Endothelial cell (in vitro differentiated cells): ENCODE results near the gene KRTAP12-3. TPM values are rescaled to one million over a fixed set of nuclear protein-coding genes. Genes with fewer than 3 reads are reported as not detected.
"Not testable (repeated sequence)": the region's sequence is repeated elsewhere in the genome, so short reads cannot be mapped to it uniquely, and the experiment has no call there.

Experiments used
- DNase-seq: peaks from one replicate; pipeline ENCODE4 v3.0.0; 2021; ENCODE audit warnings: low spot score
- H3K27ac Mint-ChIP-seq: one replicate; pipeline ENCODE4 v1.8.0; 2021; ENCODE audit warnings: mixed read lengths, inconsistent platforms; ENCODE audit not compliant: unreplicated experiment
- H3K27me3 Mint-ChIP-seq: one replicate; pipeline ENCODE4 v1.8.0; 2021; ENCODE audit warnings: mild to moderate bottlenecking, moderate library complexity, mixed read lengths, inconsistent platforms; ENCODE audit not compliant: unreplicated experiment
- H3K36me3 Mint-ChIP-seq: one replicate; pipeline ENCODE4 v1.8.0; 2021; ENCODE audit warnings: mild to moderate bottlenecking, low read depth, mixed read lengths, inconsistent platforms; ENCODE audit not compliant: unreplicated experiment
- H3K4me1 Mint-ChIP-seq: one replicate; pipeline ENCODE4 v1.8.0; 2021; ENCODE audit warnings: mild to moderate bottlenecking, mixed read lengths, inconsistent platforms; ENCODE audit not compliant: unreplicated experiment
- H3K4me3 Mint-ChIP-seq: one replicate; pipeline ENCODE4 v1.8.0; 2021; ENCODE audit warnings: mild to moderate bottlenecking, mixed read lengths, inconsistent platforms; ENCODE audit not compliant: unreplicated experiment
- H3K9me3 Mint-ChIP-seq: one replicate; pipeline ENCODE4 v1.8.0; 2021; ENCODE audit warnings: mixed read lengths, inconsistent platforms; ENCODE audit not compliant: unreplicated experiment
- total RNA-seq: library from RNA; stranded (reverse); fragmentation: NEBNext Ultra II Directional; extraction: Animal tissue kit (Norgen Biotek cat#: 25700); gene quantifications from one replicate; pipeline ENCODE4 v1.2.1, GENCODE V29; 2021; ENCODE audit not compliant: unreplicated experiment
- TF ChIP-seq, protein P1 (sequence below): fragments of 200-600 bp; sonication (generic); IDR thresholded peaks from one replicate; pipeline ENCODE4 v1.5.0; 2021; ENCODE audit warnings: antibody characterized with exemption; ENCODE audit not compliant: unreplicated experiment

The KRTAP12-3 gene
- total RNA-seq, 1 donor from 2014 or later, result not detected

DNA sequence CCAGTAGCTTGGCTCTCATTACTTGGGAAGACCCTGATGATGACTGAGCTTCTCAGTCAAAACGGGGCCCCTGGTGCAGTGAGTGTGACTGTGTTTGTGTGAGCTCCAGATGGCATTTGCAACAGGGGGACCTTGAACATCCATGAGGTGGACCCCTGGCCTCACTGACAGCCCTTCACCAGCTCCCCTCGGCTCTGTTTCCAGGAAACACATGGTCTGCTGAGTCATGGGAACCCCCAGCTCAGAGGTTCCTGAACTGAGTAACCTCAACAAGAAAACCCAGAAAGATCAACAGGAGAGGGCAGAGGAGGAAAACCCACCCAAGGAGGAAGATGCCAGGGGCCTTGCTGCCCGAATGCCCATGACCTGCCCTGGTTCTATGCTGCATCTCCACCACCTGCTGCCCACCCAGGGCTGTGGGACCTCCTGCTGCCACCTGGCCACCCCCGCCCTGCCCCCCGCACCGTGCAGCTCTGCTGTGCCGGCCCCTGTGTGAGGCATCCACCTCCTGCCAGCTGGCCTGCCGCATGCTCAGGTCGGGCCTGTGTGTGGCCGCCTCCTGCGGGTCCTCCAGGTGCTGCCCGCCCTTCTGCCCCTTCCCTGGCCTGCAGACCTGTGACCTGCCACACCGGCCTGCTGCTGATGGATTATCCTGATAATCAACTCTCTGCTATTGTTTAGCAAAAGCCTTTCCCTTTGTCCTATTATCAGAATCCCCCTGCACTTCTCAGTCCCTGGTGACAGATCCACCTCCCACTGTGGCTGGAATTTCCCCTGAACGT is 28.5 kb downstream of the KRTAP12-3 start:
- no peaks in the 10 kb centered on the region for H3K36me3 Mint-ChIP-seq
- DNase-seq, result no peak
- H3K27ac Mint-ChIP-seq, result peak overlapping the region; percentile 24
- no peaks in the 10 kb centered on the region for H3K9me3 Mint-ChIP-seq
- no peak overlapping the region for H3K4me3 Mint-ChIP-seq
- H3K4me1 Mint-ChIP-seq, result peaks cover 5% of the 10 kb centered on the region
- TF ChIP-seq, protein P1, sequence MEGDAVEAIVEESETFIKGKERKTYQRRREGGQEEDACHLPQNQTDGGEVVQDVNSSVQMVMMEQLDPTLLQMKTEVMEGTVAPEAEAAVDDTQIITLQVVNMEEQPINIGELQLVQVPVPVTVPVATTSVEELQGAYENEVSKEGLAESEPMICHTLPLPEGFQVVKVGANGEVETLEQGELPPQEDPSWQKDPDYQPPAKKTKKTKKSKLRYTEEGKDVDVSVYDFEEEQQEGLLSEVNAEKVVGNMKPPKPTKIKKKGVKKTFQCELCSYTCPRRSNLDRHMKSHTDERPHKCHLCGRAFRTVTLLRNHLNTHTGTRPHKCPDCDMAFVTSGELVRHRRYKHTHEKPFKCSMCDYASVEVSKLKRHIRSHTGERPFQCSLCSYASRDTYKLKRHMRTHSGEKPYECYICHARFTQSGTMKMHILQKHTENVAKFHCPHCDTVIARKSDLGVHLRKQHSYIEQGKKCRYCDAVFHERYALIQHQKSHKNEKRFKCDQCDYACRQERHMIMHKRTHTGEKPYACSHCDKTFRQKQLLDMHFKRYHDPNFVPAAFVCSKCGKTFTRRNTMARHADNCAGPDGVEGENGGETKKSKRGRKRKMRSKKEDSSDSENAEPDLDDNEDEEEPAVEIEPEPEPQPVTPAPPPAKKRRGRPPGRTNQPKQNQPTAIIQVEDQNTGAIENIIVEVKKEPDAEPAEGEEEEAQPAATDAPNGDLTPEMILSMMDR, result no peak
- H3K27me3 Mint-ChIP-seq, result peaks cover 9% of the 10 kb centered on the region

GRCh38 chr21:44686843-44687561 is 29.3 kb downstream of the KRTAP12-3 start:
- peaks cover 5% of the 10 kb centered on the region for H3K4me1 Mint-ChIP-seq
- no peak overlapping the region for H3K4me3 Mint-ChIP-seq
- peaks cover 9% of the 10 kb centered on the region for H3K27me3 Mint-ChIP-seq
- no peaks in the 10 kb centered on the region for H3K9me3 Mint-ChIP-seq
- TF ChIP-seq, protein P1, result no peak
- DNase-seq, result no peak
- H3K36me3 Mint-ChIP-seq, result no peaks in the 10 kb centered on the region
- peak overlapping the region; percentile 24 for H3K27ac Mint-ChIP-seq

GRCh38 chr21:44687671-44688070 is 29.9 kb downstream of the KRTAP12-3 start:
- Mint-ChIP-seq H3K36me3 (no peaks in the 10 kb centered on the region), H3K4me3 (no peak overlapping the region), H3K27ac (no peak overlapping the region), H3K27me3 (peaks cover 9% of the 10 kb centered on the region), H3K4me1 (peaks cover 5% of the 10 kb centered on the region), H3K9me3 (no peaks in the 10 kb centered on the region)
- no peak for DNase-seq
- TF ChIP-seq, protein P1, result no peak

DNA sequence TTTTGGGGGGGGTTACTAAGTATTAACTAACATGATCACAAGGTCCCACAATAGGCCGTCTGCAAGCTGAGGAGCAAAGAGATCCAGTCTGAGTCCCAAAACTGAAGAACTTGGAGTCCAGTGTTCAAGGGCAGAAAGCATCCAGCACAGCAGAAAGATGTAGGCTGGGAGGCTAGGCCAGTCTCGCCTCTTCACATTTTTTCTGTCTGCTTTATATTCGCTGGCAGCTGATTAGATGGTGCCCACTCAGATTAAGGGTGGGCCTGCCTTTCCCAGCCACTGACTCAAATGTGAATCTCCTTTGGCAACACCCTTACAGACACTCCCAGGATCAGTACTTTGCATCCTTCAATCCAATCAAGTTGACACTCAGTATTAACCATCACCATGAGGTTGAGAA is 32.0 kb downstream of the KRTAP12-3 start:
- H3K4me3 Mint-ChIP-seq, H3K9me3 Mint-ChIP-seq, DNase-seq, H3K27ac Mint-ChIP-seq, H3K4me1 Mint-ChIP-seq, H3K36me3 Mint-ChIP-seq, H3K27me3 Mint-ChIP-seq: not testable (repeated sequence)

GRCh38 chr21:44691686-44692085 is 34.0 kb downstream of the KRTAP12-3 start:
- TF ChIP-seq, protein P1, result no peak
- Mint-ChIP-seq H3K4me3 (no peak overlapping the region), H3K4me1 (peaks cover 2% of the 10 kb centered on the region), H3K36me3 (no peaks in the 10 kb centered on the region), H3K27ac (no peak overlapping the region), H3K27me3 (peaks cover 8% of the 10 kb centered on the region), H3K9me3 (no peaks in the 10 kb centered on the region)
- no peak for DNase-seq
